Left cardiac atrium (tissue), 4 donors: ENCODE results near the gene SARS1. TPM values are rescaled to one million over a fixed set of nuclear protein-coding genes. Genes with fewer than 3 reads are reported as not detected.

Source experiments
- ATAC-seq, 2 donors: fragments of 200-7000 bp; cut with Tn5 transposase; one replicate each; pipeline ENCODE4 v1.9.1; 2020; ENCODE audit warnings: mild to moderate bottlenecking in 2 of 2, moderate library complexity in 2 of 2
- DNase-seq: peaks from one replicate; pipeline ENCODE4 v3.0.0-alpha.2; 2020
- intact Hi-C, 2 donors: fragments of 100-400 bp; cut with DNase I; formaldehyde crosslinking; loops; one replicate each; pipeline versions ENCODE4 v1.14.1 to v1.15.1; 2022 to 2023
- total RNA-seq, 2 donors: library from RNA; stranded (reverse); fragmentation: NEBNext Ultra II Directional; extraction: Animal tissue kit (Norgen Biotek cat#: 25700); gene quantifications; one replicate each; pipeline ENCODE4 v1.2.1, GENCODE V29; 2021
- donor health status: DM: no; HTN: yes; CAD: no.
- donor health status: DM: no; HTN: yes; CAD: no; lungs with severe emphysema.
- donor health status: DM: yes; HTN: yes; CAD: no.
- donor health status: Dilated cardiomyopathy.

SARS1 gene
- total RNA-seq, 2 donors from 2014 or later, result 109 to 141 TPM

- ATAC-seq (no peak), DNase-seq (no peak)
- intact Hi-C loops, result loop anchor here in 1 of 2 donors (10.0 kb wide), 1 partner anchor 268 kb away; the partner anchor contains the start of gene GPR61
These were observed 53.2 kb downstream of the SARS1 start for GRCh38 chr1:109266965-109267364.

- ATAC-seq (no peak), DNase-seq (no peak)
- intact Hi-C loops, result loop anchor here in 1 of 2 donors (10.0 kb wide), 1 partner anchor 267 kb away; the partner anchor contains the start of gene GPR61
These were observed 54.1 kb downstream of the SARS1 start for GRCh38 chr1:109267743-109268300.

GRCh38 chr1:109268431-109269211 is 54.9 kb downstream of the SARS1 start:
- intact Hi-C loops, result loop anchor here in 1 of 2 donors (10.0 kb wide), 1 partner anchor 266 kb away; the partner anchor contains the start of gene GPR61
- DNase-seq (no peak), ATAC-seq (no peak)

GRCh38 chr1:109269212-109269980 is 55.7 kb downstream of the SARS1 start:
- no peak for ATAC-seq
- DNase-seq, result no peak
- intact Hi-C loops, result loop anchor here in 1 of 2 donors (10.0 kb wide), 1 partner anchor 265 kb away; the partner anchor contains the start of gene GPR61

GRCh38 chr1:109269981-109270622 is 56.4 kb downstream of the SARS1 start:
- intact Hi-C loops, result loop anchor here in 1 of 2 donors (10.0 kb wide), 1 partner anchor 265 kb away; the partner anchor contains the start of gene GPR61
- no peak for DNase-seq
- ATAC-seq, result no peak

- DNase-seq, result no peak
These were observed 57.1 kb downstream of the SARS1 start for GRCh38 chr1:109270623-109271317.

GRCh38 chr1:109271458-109271857 is 57.7 kb downstream of the SARS1 start:
- intact Hi-C loops, result no loop called here
- DNase-seq (no peak), ATAC-seq (no peak)

More at GRCh38 chr1:109270623-109271317, 57.1 kb downstream of the SARS1 start:
- intact Hi-C loops, result no loop called here
- ATAC-seq, result no peak

- DNase-seq (no peak), ATAC-seq (no peak)
These were observed 58.5 kb downstream of the SARS1 start for GRCh38 chr1:109272021-109272799.

GRCh38 chr1:109272831-109273547 is 59.3 kb downstream of the SARS1 start:
- DNase-seq, result no peak

More at GRCh38 chr1:109272021-109272799, 58.5 kb downstream of the SARS1 start:
- intact Hi-C loops, result no loop called here

GRCh38 chr1:109273570-109274288 is 60.0 kb downstream of the SARS1 start:
- ATAC-seq (no peak), DNase-seq (no peak)
- intact Hi-C loops, result no loop called here

More at GRCh38 chr1:109272831-109273547, 59.3 kb downstream of the SARS1 start:
- ATAC-seq, result no peak
- intact Hi-C loops, result no loop called here

- DNase-seq (no peak), ATAC-seq (peak in 1 of 2 donors; percentile 36)
- intact Hi-C loops, result loop anchor here (5.0 kb wide), 2 partner anchors 127 to 257 kb away; no protein-coding TSS in a partner anchor
These were observed 61.1 kb downstream of the SARS1 start for GRCh38 chr1:109274533-109275476.

- no peak for DNase-seq
- intact Hi-C loops, result loop anchor here (5.0 kb wide), 2 partner anchors 126 to 256 kb away; no protein-coding TSS in a partner anchor
- ATAC-seq, result no peak
These were observed 62.1 kb downstream of the SARS1 start for GRCh38 chr1:109275706-109276345.

GRCh38 chr1:109277434-109278204 is 63.9 kb downstream of the SARS1 start:
- intact Hi-C loops, result loop anchor here (2.0 to 5.0 kb wide), 3 partner anchors 121 to 255 kb away; no protein-coding TSS in a partner anchor
- DNase-seq (peak; percentile 80), ATAC-seq (peak; percentile 64 to 75)
